Measurements from ENCODE around the gene AMHR2.

Gene AMHR2

DNA sequence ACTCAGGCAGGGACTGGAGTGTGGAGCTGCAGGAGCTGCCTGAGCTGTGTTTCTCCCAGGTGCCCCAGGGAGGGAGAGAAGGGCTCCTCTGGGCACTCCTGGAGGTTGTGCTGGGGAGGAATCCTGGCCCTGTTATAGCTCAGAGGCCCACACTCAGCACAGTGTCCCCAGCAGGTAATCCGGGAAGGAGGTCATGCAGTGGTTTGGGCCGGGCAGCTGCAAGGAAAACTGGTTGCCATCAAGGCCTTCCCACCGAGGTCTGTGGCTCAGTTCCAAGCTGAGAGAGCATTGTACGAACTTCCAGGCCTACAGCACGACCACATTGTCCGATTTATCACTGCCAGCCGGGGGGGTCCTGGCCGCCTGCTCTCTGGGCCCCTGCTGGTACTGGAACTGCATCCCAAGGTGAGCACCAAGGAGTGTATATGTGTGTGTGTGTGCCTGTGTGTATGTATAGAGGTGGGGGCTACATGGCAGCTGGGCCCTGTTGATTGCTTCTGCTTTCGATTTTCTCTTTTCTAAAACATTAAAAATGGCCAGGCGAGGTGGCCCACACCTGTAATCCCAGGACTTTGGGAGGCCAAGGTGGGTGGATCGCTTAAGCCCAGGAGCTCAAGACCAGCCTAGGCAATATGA, 2.0 kb downstream of the AMHR2 start:
- Histone ChIP-seq H2AK5ac (ENCODE audit: low read length, severe bottlenecking) (no peak overlapping the region), H4K8ac (ENCODE audit: low read length) (no peak overlapping the region), H3K9me3 (ENCODE audit: control insufficient read depth, low read length) (no peaks in the 10 kb centered on the region), H3K4me1 (ENCODE audit: control insufficient read depth, insufficient read depth, low read depth, low read length) (peaks cover 7% of the 10 kb centered on the region), H2BK5ac (ENCODE audit: low read depth, low read length, poor library complexity, severe bottlenecking) (no peak overlapping the region), H3K9ac (ENCODE audit: low read length) (no peak overlapping the region), H3K79me1 (replicated peaks; ENCODE audit: low read length, poor library complexity, severe bottlenecking) (no peaks in the 10 kb centered on the region), H3K23ac (ENCODE audit: low read length in 2 of 2) (no peak overlapping the region), H3K18ac (ENCODE audit: low read depth in 1 of 2, low read length in 2 of 2) (no peak overlapping the region), H3K4ac (ENCODE audit: low read depth in 1 of 2, low read length in 2 of 2) (no peak overlapping the region), H3K4me3 (ENCODE audit: insufficient read depth in 1 of 2, low read depth in 1 of 2, low read length in 2 of 2) (no peak overlapping the region), H3K36me3 (ENCODE audit: control insufficient read depth in 1 of 2, insufficient read depth in 2 of 2, low read depth in 1 of 2, low read length in 2 of 2) (no peaks in the 10 kb centered on the region), H2AFZ (ENCODE audit: low read depth, low read length) (no peak overlapping the region), H3K14ac (ENCODE audit: low read length in 2 of 2) (no peak overlapping the region), H4K91ac (ENCODE audit: low read length) (no peak overlapping the region), H3K27ac (ENCODE audit: low read length, poor library complexity, severe bottlenecking) (no peak overlapping the region), H2BK120ac (ENCODE audit: low read depth, low read length) (no peak overlapping the region), H2BK15ac (ENCODE audit: low read depth, poor library complexity, severe bottlenecking) (no peak overlapping the region), H3K27me3 (ENCODE audit: control insufficient read depth in 1 of 2, insufficient read depth in 1 of 2, low read length in 2 of 2) (peaks cover 0 to 5% of the 10 kb centered on the region in 2 experiments), H2BK12ac (ENCODE audit: low read length in 2 of 2) (peak overlapping the region in 1 of 2 experiments; percentile 37), H3K4me2 (ENCODE audit: low read length, poor library complexity, severe bottlenecking) (no peak overlapping the region)
- WGBS = 82% methylated on average over 11 of the region's 11 CpGs
- DNase-seq = no peak

DNA sequence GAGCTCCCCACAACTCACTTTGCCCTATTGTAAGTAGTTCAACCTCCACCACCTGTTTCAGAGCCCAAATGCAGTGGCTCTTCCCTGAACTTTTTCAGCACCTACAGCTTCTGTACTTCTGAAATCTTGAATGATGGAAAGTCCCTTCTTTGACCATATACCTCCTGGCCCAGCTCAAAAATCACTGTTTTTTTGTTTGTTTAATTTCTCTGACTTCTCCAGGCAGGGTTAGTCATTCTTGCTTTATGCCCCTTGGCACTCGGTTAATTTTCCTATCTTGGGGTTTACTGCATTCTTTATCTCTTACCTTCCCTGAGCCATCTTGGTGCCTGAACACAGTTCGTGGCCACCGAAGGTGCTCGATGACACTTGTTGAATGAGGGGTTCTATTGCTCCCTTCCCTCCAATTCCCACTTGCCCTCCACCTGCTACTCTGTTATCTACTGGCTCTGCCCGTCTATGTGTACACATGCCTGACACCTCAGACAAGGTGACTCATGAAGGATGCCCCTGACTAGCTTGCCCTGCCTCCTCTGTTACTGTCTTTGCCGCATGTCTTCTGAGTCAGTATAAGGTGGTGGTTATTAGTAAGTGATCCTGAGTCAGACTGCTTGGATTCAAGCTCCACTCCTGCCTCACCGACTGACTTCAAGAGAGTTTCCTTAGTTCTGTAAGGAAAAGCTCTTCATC, 4.4 kb downstream of the AMHR2 start:
- no peak overlapping the region for H4K8ac ChIP-seq (ENCODE audit: low read length)
- no peak overlapping the region for H3K18ac ChIP-seq (ENCODE audit: low read depth in 1 of 2, low read length in 2 of 2)
- no peak overlapping the region for H2BK12ac ChIP-seq (ENCODE audit: low read length in 2 of 2)
- H3K79me1 ChIP-seq (replicated peaks; ENCODE audit: low read length, poor library complexity, severe bottlenecking) = no peaks in the 10 kb centered on the region
- H3K23ac ChIP-seq (ENCODE audit: low read length in 2 of 2) = no peak overlapping the region
- no peaks in the 10 kb centered on the region for H3K36me3 ChIP-seq (ENCODE audit: control insufficient read depth in 1 of 2, insufficient read depth in 2 of 2, low read depth in 1 of 2, low read length in 2 of 2)
- WGBS = 58% methylated on average over 7 of the region's 7 CpGs
- H3K9ac ChIP-seq (ENCODE audit: low read length) = no peak overlapping the region
- no peaks in the 10 kb centered on the region for H3K9me3 ChIP-seq (ENCODE audit: control insufficient read depth, low read length)
- no peak overlapping the region for H2BK15ac ChIP-seq (ENCODE audit: low read depth, poor library complexity, severe bottlenecking)
- DNase-seq = peak; percentile 89
- no peak overlapping the region for H2AFZ ChIP-seq (ENCODE audit: low read depth, low read length)
- no peak overlapping the region for H3K4me2 ChIP-seq (ENCODE audit: low read length, poor library complexity, severe bottlenecking)
- H3K14ac ChIP-seq (ENCODE audit: low read length in 2 of 2) = no peak overlapping the region
- peaks cover 0 to 5% of the 10 kb centered on the region in 2 experiments for H3K27me3 ChIP-seq (ENCODE audit: control insufficient read depth in 1 of 2, insufficient read depth in 1 of 2, low read length in 2 of 2)
- no peak overlapping the region for H2AK5ac ChIP-seq (ENCODE audit: low read length, severe bottlenecking)
- H4K91ac ChIP-seq (ENCODE audit: low read length) = no peak overlapping the region
- no peak overlapping the region for H2BK5ac ChIP-seq (ENCODE audit: low read depth, low read length, poor library complexity, severe bottlenecking)
- no peak overlapping the region for H3K4ac ChIP-seq (ENCODE audit: low read depth in 1 of 2, low read length in 2 of 2)
- peaks cover 7% of the 10 kb centered on the region for H3K4me1 ChIP-seq (ENCODE audit: control insufficient read depth, insufficient read depth, low read depth, low read length)
- H3K27ac ChIP-seq (ENCODE audit: low read length, poor library complexity, severe bottlenecking) = no peak overlapping the region
- no peak overlapping the region for H3K4me3 ChIP-seq (ENCODE audit: insufficient read depth in 1 of 2, low read depth in 1 of 2, low read length in 2 of 2)
- H2BK120ac ChIP-seq (ENCODE audit: low read depth, low read length) = no peak overlapping the region

DNA sequence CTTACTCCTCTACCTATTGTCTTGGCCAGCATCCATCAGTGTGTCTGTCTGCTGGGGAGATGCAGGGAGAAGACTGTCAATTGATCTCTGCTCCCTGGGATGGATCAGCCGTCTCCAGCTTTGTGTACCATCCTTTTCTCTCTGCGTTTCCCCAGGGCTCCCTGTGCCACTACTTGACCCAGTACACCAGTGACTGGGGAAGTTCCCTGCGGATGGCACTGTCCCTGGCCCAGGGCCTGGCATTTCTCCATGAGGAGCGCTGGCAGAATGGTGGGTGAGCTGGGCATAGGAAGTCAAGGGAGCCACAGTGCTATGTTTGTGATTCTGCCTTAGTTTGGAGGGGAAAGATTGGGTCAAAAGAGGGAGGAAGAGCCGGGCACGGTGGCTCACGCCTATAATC, 5.1 kb downstream of the AMHR2 start:
- H3K4me2 ChIP-seq (ENCODE audit: low read length, poor library complexity, severe bottlenecking) = no peak overlapping the region
- 95% methylated on average over 6 of the region's 7 CpGs for WGBS
- DNase-seq = no peak
- H4K8ac ChIP-seq (ENCODE audit: low read length) = no peak overlapping the region
- H3K4ac ChIP-seq (ENCODE audit: low read depth in 1 of 2, low read length in 2 of 2) = no peak overlapping the region
- H2BK120ac ChIP-seq (ENCODE audit: low read depth, low read length) = no peak overlapping the region
- peak overlapping the region in 1 of 2 experiments; percentile 3 for H2BK12ac ChIP-seq (ENCODE audit: low read length in 2 of 2)
- no peak overlapping the region for H4K91ac ChIP-seq (ENCODE audit: low read length)
- peaks cover 7% of the 10 kb centered on the region for H3K4me1 ChIP-seq (ENCODE audit: control insufficient read depth, insufficient read depth, low read depth, low read length)
- H3K36me3 ChIP-seq (ENCODE audit: control insufficient read depth in 1 of 2, insufficient read depth in 2 of 2, low read depth in 1 of 2, low read length in 2 of 2) = no peaks in the 10 kb centered on the region
- H2BK5ac ChIP-seq (ENCODE audit: low read depth, low read length, poor library complexity, severe bottlenecking) = no peak overlapping the region
- no peaks in the 10 kb centered on the region for H3K79me1 ChIP-seq (replicated peaks; ENCODE audit: low read length, poor library complexity, severe bottlenecking)
- H3K9me3 ChIP-seq (ENCODE audit: control insufficient read depth, low read length) = no peaks in the 10 kb centered on the region
- peak overlapping the region; percentile 53 for H2AK5ac ChIP-seq (ENCODE audit: low read length, severe bottlenecking)
- no peak overlapping the region for H3K4me3 ChIP-seq (ENCODE audit: insufficient read depth in 1 of 2, low read depth in 1 of 2, low read length in 2 of 2)
- H3K27ac ChIP-seq (ENCODE audit: low read length, poor library complexity, severe bottlenecking) = no peak overlapping the region
- peak overlapping the region in 1 of 2 experiments; percentile 11 for H3K14ac ChIP-seq (ENCODE audit: low read length in 2 of 2)
- H3K9ac ChIP-seq (ENCODE audit: low read length) = no peak overlapping the region
- no peak overlapping the region for H2BK15ac ChIP-seq (ENCODE audit: low read depth, poor library complexity, severe bottlenecking)
- H3K18ac ChIP-seq (ENCODE audit: low read depth in 1 of 2, low read length in 2 of 2) = no peak overlapping the region
- H2AFZ ChIP-seq (ENCODE audit: low read depth, low read length) = no peak overlapping the region
- H3K27me3 ChIP-seq (ENCODE audit: control insufficient read depth in 1 of 2, insufficient read depth in 1 of 2, low read length in 2 of 2) = peaks cover 0 to 5% of the 10 kb centered on the region in 2 experiments
- no peak overlapping the region for H3K23ac ChIP-seq (ENCODE audit: low read length in 2 of 2)

DNA sequence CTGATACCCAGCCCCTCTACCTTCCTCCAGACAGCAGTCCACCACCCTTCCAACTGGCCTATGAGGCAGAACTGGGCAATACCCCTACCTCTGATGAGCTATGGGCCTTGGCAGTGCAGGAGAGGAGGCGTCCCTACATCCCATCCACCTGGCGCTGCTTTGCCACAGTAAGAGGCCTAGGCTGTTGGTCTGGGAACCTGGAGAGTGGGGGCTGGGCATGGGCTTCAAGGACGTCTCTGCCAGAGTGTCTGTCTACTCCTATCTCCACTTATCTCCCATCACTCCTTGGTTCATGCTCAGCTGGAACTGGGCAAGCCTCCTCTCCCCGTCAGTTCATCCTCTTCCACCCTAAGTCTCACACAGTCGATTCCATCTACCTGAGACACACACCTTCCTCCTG, 6.5 kb downstream of the AMHR2 start:
- Histone ChIP-seq H2BK120ac (ENCODE audit: low read depth, low read length) (no peak overlapping the region), H3K4ac (ENCODE audit: low read depth in 1 of 2, low read length in 2 of 2) (no peak overlapping the region), H2BK15ac (ENCODE audit: low read depth, poor library complexity, severe bottlenecking) (no peak overlapping the region), H2AK5ac (ENCODE audit: low read length, severe bottlenecking) (no peak overlapping the region), H3K36me3 (ENCODE audit: control insufficient read depth in 1 of 2, insufficient read depth in 2 of 2, low read depth in 1 of 2, low read length in 2 of 2) (no peaks in the 10 kb centered on the region), H3K27ac (ENCODE audit: low read length, poor library complexity, severe bottlenecking) (no peak overlapping the region), H3K9ac (ENCODE audit: low read length) (no peak overlapping the region), H3K79me1 (replicated peaks; ENCODE audit: low read length, poor library complexity, severe bottlenecking) (no peaks in the 10 kb centered on the region), H4K8ac (ENCODE audit: low read length) (no peak overlapping the region), H3K14ac (ENCODE audit: low read length in 2 of 2) (no peak overlapping the region), H3K23ac (ENCODE audit: low read length in 2 of 2) (no peak overlapping the region), H3K9me3 (ENCODE audit: control insufficient read depth, low read length) (no peaks in the 10 kb centered on the region), H2BK5ac (ENCODE audit: low read depth, low read length, poor library complexity, severe bottlenecking) (no peak overlapping the region), H3K4me2 (ENCODE audit: low read length, poor library complexity, severe bottlenecking) (no peak overlapping the region), H3K27me3 (ENCODE audit: control insufficient read depth in 1 of 2, insufficient read depth in 1 of 2, low read length in 2 of 2) (no peaks in the 10 kb centered on the region), H3K4me3 (ENCODE audit: insufficient read depth in 1 of 2, low read depth in 1 of 2, low read length in 2 of 2) (no peak overlapping the region), H3K18ac (ENCODE audit: low read depth in 1 of 2, low read length in 2 of 2) (no peak overlapping the region), H4K91ac (ENCODE audit: low read length) (no peak overlapping the region), H2AFZ (ENCODE audit: low read depth, low read length) (no peak overlapping the region), H3K4me1 (ENCODE audit: control insufficient read depth, insufficient read depth, low read depth, low read length) (peaks cover 7% of the 10 kb centered on the region), H2BK12ac (ENCODE audit: low read length in 2 of 2) (no peak overlapping the region)
- no peak for DNase-seq
- 88% methylated on average over 5 of the region's 5 CpGs for WGBS
